Esophagus squamous epithelium (tissue), 5 donors: Measurements from ENCODE around the gene ARHGEF3. TPM values are rescaled to one million over a fixed set of nuclear protein-coding genes. Genes with fewer than 3 reads are reported as not detected.

Experiments used
- DNase-seq: peaks from one replicate; lab custom pipeline; 2025; lab: John Stamatoyannopoulos, UW
- H3K27ac ChIP-seq, 4 donors: fragments of 200-600 bp; sonication (generic); one replicate each; pipeline ENCODE4 v1.5.1; 2016 to 2019; ENCODE audit warnings: mild to moderate bottlenecking in 1 of 4
- H3K27me3 ChIP-seq, 4 donors: fragments of 200-600 bp; sonication (generic); 1 replicate in 3 of 4; 2 replicates in 1 of 4; pipeline versions ENCODE4 v1.5.1 to v1.6.0; 2017 to 2021; ENCODE audit warnings: antibody characterized with exemption in 1 of 4
- H3K36me3 ChIP-seq, 3 donors: fragments of 200-600 bp; sonication (generic); one replicate each; pipeline ENCODE4 v1.5.1; 2016 to 2019
- H3K4me1 ChIP-seq, 3 donors: fragments of 200-600 bp; sonication (generic); one replicate each; pipeline ENCODE4 v1.5.1; 2017 to 2019
- H3K4me3 ChIP-seq, 4 donors: fragments of 200-600 bp; sonication (generic); 1 replicate in 3 of 4; 2 replicates in 1 of 4; pipeline ENCODE4 v1.5.1; 2016 to 2019; ENCODE audit warnings: mild to moderate bottlenecking in 2 of 4, moderate library complexity in 1 of 4
- H3K9me3 ChIP-seq, 3 donors: fragments of 200-600 bp; sonication (generic); one replicate each; pipeline ENCODE4 v1.5.1; 2016 to 2019
- POLR2A ChIP-seq, 4 donors: fragments of 450-650 bp; IDR thresholded peaks; one replicate each; pipeline ENCODE4 v1.6.1; 2017; ENCODE audit warnings: antibody characterized with exemption in 4 of 4, mild to moderate bottlenecking in 4 of 4, moderate library complexity in 3 of 4
- WGBS, 2 donors: methylation state at CpG; one replicate each; pipeline ENCODE4 v1.1.5; 2018; 5-methylcytosine and 5-hydroxymethylcytosine counted together
- intact Hi-C: fragments of 100-400 bp; cut with DNase I; formaldehyde crosslinking; loops from one replicate; pipeline ENCODE4 v1.15.0; 2022
- total RNA-seq, 4 donors: library from RNA; depleted of rRNA; stranded (reverse); fragments of >200 nt; gene quantifications; one replicate each; pipeline ENCODE4 v1.1.0, GENCODE V29; 2016
- TF ChIP-seq, protein P1 (sequence below), 6 experiments: fragments of 450-650 bp in 4 of 6; fragments of 200-600 bp in 2 of 6; sonication (generic) in 2 of 6; IDR thresholded peaks; one replicate each; pipeline ENCODE4 v1.5.1; 2016 to 2019; ENCODE audit warnings: antibody characterized with exemption in 6 of 6, mild to moderate bottlenecking in 4 of 6, moderate library complexity in 4 of 6
- donor health status: DM: yes; HTN: yes; CAD: no.

Gene ARHGEF3
- total RNA-seq, 4 donors from 2014 or later = 20.6 to 26.3 (median 24.7) TPM

GRCh38 chr3:56689303-56689702 lies 112.4 kb downstream of the ARHGEF3 start:
- intact Hi-C loops = no loop called here
- H3K27me3 ChIP-seq = no peaks in the 10 kb centered on the region
- peaks cover 0 to 13% (median 2%) of the 10 kb centered on the region in 3 donors for H3K4me1 ChIP-seq
- no peaks in the 10 kb centered on the region for H3K9me3 ChIP-seq
- 100% methylated on average over 1 of the region's 1 CpG for WGBS, 2 donors
- no peak overlapping the region for H3K4me3 ChIP-seq
- DNase-seq = no peak
- no peaks in the 10 kb centered on the region for H3K36me3 ChIP-seq
- no peak overlapping the region for H3K27ac ChIP-seq
- TF ChIP-seq POLR2A (IDR thresholded peaks at IDR 0.05) = no peak
- TF ChIP-seq, protein P1, sequence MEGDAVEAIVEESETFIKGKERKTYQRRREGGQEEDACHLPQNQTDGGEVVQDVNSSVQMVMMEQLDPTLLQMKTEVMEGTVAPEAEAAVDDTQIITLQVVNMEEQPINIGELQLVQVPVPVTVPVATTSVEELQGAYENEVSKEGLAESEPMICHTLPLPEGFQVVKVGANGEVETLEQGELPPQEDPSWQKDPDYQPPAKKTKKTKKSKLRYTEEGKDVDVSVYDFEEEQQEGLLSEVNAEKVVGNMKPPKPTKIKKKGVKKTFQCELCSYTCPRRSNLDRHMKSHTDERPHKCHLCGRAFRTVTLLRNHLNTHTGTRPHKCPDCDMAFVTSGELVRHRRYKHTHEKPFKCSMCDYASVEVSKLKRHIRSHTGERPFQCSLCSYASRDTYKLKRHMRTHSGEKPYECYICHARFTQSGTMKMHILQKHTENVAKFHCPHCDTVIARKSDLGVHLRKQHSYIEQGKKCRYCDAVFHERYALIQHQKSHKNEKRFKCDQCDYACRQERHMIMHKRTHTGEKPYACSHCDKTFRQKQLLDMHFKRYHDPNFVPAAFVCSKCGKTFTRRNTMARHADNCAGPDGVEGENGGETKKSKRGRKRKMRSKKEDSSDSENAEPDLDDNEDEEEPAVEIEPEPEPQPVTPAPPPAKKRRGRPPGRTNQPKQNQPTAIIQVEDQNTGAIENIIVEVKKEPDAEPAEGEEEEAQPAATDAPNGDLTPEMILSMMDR (IDR thresholded peaks at IDR 0.05) = no peak

DNA sequence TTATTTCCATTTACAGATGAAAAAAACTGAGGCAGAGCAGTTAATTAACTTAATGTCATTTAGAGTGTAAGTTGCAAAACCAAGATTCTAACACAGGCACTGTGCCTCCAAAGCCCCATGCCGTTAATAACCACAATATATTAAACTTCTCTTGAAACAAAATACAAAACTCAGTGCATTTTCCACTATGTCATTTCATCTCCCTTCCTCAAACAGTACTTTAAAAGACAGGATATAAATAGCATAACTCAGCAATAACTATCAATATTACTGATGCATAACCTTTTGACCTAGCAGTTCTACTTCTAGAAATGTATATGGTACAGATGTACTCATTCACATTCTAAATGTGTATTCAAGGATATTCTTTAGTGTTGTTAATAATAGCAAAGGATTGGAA lies 113.6 kb downstream of the ARHGEF3 start:
- no peak for TF ChIP-seq POLR2A (IDR thresholded peaks at IDR 0.05)
- TF ChIP-seq, protein P1 (IDR thresholded peaks at IDR 0.05) = no peak
- DNase-seq = no peak
- Histone ChIP-seq H3K4me3 (no peak overlapping the region), H3K27me3 (no peaks in the 10 kb centered on the region), H3K4me1 (peaks cover 4 to 8% (median 4%) of the 10 kb centered on the region in 3 donors), H3K27ac (no peak overlapping the region), H3K36me3 (no peaks in the 10 kb centered on the region), H3K9me3 (no peaks in the 10 kb centered on the region)
- intact Hi-C loops = no loop called here
- 52 to 64% methylated on average over 1 of the region's 1 CpG for whole genome bisulfite sequencing, 2 donors

DNA sequence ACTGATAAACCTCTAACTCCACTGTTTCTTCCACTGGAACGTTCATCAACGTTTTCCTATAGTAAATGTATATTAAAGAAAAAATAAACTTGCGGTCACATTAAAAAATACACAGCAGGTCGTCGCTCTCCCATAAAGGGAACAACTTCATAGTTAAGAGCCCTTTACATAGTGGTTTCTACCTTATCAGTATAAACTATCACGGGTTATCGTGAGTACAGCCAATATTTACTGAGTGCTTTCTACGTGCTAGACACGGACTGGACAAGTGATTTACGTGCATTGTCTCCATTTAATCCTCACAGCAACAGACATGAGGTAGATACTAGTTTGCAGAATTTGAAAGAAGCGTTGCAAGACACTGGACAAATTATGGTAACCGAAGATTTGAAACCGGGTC lies 117.7 kb downstream of the ARHGEF3 start:
- peaks cover 13 to 38% (median 15%) of the 10 kb centered on the region in 3 donors for H3K4me1 ChIP-seq
- H3K27me3 ChIP-seq = no peaks in the 10 kb centered on the region
- intact Hi-C loops = no loop called here
- H3K36me3 ChIP-seq = peaks cover 0 to 2% (median 0%) of the 10 kb centered on the region in 3 donors
- DNase-seq = no peak
- H3K9me3 ChIP-seq = no peaks in the 10 kb centered on the region
- TF ChIP-seq, protein P1 (IDR thresholded peaks at IDR 0.05) = no peak
- TF ChIP-seq POLR2A (IDR thresholded peaks at IDR 0.05) = no peak
- H3K4me3 ChIP-seq = no peak overlapping the region
- H3K27ac ChIP-seq = no peak overlapping the region
- 96 to 97% methylated on average over 13 of the region's 13 CpGs for WGBS, 2 donors

DNA sequence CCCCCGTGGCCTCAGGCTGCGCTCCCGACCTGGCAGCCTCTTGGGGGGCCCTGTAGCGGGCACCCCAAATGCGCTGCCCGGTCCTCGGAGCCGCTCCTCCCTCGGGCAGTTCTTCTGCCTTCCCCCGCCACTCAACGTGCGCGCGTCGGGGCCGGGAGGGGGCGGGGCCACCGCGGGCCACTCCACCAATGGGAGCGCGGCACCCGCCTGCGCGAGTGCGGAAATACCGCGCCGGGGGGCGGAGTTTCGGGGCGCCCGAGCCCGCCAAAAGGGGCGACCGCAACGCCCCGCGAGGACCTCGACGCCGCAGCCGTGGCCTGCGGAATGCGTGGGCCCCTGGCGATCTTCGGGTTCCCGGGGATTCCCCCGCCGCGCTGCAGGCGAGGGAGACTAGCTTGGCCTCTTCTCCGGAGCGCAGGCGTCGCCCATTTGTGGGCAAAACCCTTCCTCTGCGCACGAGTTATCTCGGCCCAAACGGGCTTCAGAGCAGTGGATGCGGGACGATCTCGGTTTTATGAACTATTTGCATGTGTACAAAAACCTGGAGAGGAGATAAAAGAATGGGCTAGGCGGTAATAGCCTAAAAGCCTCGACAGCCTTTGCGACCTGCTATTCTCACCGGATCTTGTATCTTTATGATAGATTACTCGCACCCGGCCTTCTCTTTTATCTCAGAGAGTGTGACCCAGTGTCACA lies 118.5 kb downstream of the ARHGEF3 start, which contains the start of gene TASOR:
Gene TASOR (minus strand): TSS at position 144 of the 696 bp plus-strand sequence. CDS start 259 bp downstream, outside the sequence.
- TF ChIP-seq POLR2A (IDR thresholded peaks at IDR 0.05) = peak in 3 of 4 donors; percentile 33 to 90 (median 69)
- TF ChIP-seq, protein P1 (IDR thresholded peaks at IDR 0.05) = no peak
- Histone ChIP-seq H3K9me3 (no peaks in the 10 kb centered on the region), H3K27me3 (no peaks in the 10 kb centered on the region), H3K27ac (peak within 1 kb of the TSS; percentile 97 to 100 (median 97)), H3K4me3 (peak within 1 kb of the TSS; percentile 71 to 93 (median 80)), H3K36me3 (peaks cover 0 to 8% (median 0%) of the 10 kb centered on the region in 3 donors), H3K4me1 (peaks cover 13 to 46% (median 15%) of the 10 kb centered on the region in 3 donors)
- intact Hi-C loops = no loop called here
- DNase-seq = peak; percentile 40
- 70 to 78% methylated on average over 13 to 17 of the region's 68 CpGs for WGBS, 2 donors

GRCh38 chr3:56682462-56683121 lies 119.2 kb downstream of the ARHGEF3 start:
- H3K27ac ChIP-seq = peak overlapping the region; percentile 97 to 100 (median 97)
- H3K4me1 ChIP-seq = peaks cover 13 to 49% (median 15%) of the 10 kb centered on the region in 3 donors
- peak; percentile 40 for DNase-seq
- peak overlapping the region; percentile 71 to 93 (median 80) for H3K4me3 ChIP-seq
- TF ChIP-seq POLR2A (IDR thresholded peaks at IDR 0.05) = peak in 2 of 4 donors; percentile 45 to 56
- TF ChIP-seq, protein P1 (IDR thresholded peaks at IDR 0.05) = peak in 1 of 6 experiments; percentile 3
- H3K36me3 ChIP-seq = peaks cover 0 to 8% (median 0%) of the 10 kb centered on the region in 3 donors
- 0% methylated on average over 19 to 20 of the region's 58 CpGs for WGBS, 2 donors
- H3K27me3 ChIP-seq = no peaks in the 10 kb centered on the region
- no peaks in the 10 kb centered on the region for H3K9me3 ChIP-seq
- intact Hi-C loops = no loop called here
